HG03565 (cell line): ENCODE measurements around the gene GABRP.
A peak's percentile ranks its signal among the peaks of the same experiment; 100 is the strongest.
"Not testable (repeated sequence)": the region's sequence is repeated elsewhere in the genome, so short reads cannot be mapped to it uniquely, and the experiment has no call there.

Source experiments
- ATAC-seq: cut with Tn5 transposase; IDR thresholded peaks from one replicate; pipeline ENCODE4 v1.9.1; 2021; ENCODE audit warnings: mild to moderate bottlenecking, moderate library complexity; ENCODE audit not compliant: unreplicated experiment

The GABRP gene

DNA sequence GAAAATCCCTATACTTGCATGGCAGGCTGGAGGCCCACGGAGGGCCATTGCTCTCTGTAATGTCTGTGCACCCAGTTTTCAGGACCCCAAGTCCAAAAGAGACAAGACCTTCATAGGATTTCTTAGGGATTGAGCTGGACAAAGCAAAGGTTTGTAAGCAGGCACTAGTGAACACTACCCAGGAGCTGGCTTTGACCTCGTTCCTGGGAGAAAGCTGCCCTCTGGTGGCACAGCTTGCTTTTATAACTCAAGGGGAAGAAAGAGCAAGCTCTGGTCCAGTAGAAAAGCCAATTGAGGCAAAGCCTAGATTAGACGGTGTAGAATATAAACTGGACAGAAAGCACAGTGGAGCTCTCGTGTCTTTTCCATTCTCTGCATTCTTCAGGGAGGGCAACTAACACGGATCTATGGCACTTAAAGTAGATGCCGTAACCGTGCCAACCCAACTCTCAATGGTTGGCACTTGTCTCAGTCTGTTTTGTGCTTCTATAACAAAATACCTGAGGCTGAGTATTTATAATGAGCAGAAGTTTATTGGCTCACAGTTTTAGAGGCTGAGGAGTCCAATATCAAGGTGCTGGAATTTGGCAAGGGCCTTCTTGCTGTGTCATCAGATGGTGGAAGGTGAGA lies 7.9 kb downstream of the GABRP start:
- no peak for ATAC-seq

DNA sequence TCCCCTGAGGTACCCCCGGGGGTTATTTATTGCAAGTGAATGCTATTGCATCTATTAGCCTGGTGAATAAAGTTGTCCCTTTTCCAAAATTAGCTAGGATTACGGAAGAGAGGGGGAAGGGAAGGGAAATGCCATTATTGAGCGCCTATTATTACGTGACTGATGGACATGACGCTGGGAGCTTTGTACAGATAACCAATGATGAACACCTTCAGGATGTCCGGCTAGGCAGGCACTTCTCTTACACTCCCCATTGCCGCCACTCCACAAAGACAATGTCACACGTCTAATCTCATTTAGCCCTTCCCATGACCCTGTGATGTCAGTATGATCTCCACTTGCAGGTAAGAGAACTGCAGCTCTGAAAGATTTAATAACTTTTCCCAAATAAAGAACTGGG lies 9.4 kb downstream of the GABRP start:
- ATAC-seq: no peak

DNA sequence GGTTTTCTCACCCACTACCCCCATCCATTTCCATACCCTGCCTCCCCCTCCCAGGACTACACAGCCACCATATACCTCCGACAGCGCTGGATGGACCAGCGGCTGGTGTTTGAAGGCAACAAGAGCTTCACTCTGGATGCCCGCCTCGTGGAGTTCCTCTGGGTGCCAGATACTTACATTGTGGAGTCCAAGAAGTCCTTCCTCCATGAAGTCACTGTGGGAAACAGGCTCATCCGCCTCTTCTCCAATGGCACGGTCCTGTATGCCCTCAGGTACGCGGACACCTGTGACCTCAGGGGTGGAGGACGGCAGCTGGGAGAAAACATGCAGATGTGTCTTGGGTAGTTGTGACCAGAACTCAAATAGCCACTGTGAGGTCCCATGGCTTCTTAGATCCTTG lies 11.6 kb downstream of the GABRP start:
- ATAC-seq: no peak

DNA sequence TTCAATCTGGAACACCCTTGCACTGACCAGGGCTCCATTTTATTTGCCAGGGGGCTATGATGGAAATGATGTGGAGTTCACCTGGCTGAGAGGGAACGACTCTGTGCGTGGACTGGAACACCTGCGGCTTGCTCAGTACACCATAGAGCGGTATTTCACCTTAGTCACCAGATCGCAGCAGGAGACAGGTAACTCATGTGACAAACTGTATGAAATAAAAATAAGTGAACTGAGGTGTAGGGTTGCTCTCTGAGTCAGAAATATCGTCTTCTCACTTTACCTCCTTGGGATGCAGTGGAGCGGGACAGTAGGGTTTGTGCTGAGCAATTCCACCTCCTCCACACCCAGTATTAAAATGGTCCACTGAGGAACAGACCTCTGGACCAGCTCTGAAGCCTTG lies 22.1 kb downstream of the GABRP start:
- ATAC-seq: no peak

DNA sequence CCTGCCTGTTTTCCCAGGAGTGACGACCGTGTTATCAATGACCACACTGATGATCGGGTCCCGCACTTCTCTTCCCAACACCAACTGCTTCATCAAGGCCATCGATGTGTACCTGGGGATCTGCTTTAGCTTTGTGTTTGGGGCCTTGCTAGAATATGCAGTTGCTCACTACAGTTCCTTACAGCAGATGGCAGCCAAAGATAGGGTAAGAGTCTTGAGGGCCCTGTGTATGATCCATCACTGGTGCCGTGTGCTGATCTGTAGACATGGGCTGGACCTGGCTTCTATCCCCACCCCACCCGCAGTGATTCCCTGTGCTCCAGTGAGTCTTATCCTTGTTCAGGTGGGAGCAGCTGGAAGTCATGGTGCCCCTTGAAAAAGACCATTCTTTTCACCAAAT lies 26.0 kb downstream of the GABRP start:
- no peak for ATAC-seq

DNA sequence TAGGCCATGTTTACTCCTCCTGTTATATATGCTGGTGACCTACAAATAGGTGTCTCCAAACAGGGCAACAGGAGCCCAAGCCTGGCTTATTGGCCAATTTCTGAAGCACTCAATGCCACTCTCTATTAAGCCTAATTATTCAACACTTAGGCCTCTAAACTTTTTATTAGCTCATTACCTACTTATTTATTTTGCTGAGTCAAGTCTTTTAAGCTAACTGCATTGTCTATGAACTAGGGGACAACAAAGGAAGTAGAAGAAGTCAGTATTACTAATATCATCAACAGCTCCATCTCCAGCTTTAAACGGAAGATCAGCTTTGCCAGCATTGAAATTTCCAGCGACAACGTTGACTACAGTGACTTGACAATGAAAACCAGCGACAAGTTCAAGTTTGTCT lies 28.2 kb downstream of the GABRP start:
- no peak for ATAC-seq

DNA sequence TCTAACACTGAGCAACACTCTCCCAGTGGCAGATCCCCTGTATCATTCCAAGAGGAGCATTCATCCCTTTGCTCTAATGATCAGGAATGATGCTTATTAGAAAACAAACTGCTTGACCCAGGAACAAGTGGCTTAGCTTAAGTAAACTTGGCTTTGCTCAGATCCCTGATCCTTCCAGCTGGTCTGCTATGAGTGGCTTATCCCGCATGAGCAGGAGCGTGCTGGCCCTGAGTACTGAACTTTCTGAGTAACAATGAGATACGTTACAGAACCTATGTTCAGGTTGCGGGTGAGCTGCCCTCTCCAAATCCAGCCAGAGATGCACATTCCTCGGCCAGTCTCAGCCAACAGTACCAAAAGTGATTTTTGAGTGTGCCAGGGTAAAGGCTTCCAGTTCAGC lies 29.7 kb downstream of the GABRP start:
- no peak for ATAC-seq

DNA sequence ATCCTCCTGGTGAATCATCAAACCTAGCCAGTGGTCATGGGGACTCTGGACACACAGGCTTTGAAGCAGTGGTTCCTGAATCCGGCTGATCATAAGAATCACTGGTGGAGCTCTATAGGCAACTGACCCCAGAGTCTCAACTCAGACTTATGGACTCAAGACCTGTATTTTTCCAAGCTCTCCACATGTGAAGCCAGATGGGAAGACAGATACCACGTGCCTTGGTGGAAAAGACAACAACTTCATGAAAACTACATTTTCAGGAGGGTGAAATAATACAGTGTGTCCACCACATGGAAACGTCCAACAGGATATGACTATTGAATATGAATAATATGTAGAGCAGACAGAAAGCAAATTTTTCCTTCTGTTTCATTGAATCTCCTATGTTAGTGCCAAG lies 33.7 kb downstream of the GABRP start:
- ATAC-seq: no peak

DNA sequence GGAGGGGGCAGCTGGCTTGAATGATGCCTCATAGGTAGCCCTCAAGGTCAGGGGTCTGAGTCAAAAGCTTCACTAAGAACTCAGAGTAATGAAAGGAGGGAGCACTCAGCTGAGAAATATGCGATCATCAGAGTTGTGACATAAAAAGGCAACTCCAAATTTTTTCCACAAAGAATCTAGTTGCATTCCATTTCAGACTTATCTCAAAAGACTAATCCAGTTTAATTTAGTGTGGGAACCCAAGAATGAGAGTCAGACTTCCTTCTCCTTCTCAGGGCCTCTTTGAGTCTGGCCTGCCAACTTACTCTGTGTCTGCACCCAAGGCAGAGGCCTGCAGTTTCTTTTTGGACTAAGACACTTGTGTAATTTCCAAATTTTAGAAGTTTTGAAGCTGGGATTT lies 34.7 kb downstream of the GABRP start:
- ATAC-seq: no peak

DNA sequence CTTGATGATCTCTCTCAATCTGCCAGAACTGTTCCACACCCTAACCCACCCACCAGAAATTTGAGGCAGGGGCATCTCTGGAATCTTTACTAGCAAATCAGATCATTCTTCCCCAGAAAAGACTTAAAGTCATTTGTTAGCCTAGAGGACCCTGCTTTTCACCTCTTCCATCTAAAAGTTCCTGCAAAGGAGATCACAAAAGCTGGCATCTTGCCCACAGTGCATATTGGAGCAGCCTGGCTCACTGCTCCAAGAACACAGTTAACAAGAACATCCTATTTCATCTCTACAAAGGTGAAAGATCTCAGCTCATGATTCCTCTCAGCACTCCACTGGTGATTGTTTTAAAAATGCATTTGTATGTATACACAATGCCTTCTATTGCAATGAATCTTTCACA lies 36.3 kb downstream of the GABRP start:
- ATAC-seq: no peak

DNA sequence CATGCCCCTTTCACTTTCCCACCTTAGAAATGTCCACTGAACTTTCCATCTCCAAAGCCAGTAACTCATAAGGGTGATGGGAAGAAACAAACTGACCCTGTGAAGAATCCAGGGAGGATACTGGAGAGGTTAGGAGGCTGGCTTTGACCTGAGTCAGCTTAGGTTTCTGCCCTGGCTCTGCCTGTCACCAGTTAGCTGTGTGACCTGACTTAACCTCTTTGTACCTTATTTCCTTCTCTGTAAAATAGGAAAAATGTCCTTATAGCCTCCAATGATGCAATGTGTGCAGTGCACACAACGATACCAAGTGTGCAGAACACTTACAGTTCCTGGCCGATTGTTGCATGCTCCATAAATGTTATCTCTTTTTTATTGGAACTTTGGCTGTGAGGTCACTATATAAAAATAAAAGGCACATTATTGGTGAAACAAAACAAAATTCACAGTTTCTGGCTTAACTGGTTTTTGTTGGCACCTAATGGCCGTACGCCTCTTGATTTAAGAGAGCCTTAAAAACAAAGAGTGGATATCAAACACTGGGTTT lies 37.8 kb downstream of the GABRP start:
- no peak for ATAC-seq

DNA sequence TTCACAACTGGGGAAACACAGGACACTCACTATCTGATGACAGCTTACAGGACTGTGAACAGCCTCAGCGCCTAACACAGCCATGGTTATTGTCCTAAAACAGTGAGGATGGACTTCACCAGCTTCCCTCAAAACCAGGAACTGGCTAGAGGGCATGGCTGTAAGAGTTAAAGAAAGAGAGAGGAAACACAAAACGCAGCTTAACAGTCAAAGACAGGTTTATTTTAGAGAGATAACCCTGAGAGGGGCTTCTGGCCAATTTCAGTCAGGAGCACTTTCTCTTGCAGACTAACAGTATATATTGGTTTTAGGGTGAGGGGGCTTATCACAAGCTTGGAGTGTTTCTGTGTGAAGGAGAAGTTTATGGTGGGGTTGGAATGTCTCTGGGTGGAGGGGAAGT lies 42.6 kb downstream of the GABRP start:
- ATAC-seq: no peak

DNA sequence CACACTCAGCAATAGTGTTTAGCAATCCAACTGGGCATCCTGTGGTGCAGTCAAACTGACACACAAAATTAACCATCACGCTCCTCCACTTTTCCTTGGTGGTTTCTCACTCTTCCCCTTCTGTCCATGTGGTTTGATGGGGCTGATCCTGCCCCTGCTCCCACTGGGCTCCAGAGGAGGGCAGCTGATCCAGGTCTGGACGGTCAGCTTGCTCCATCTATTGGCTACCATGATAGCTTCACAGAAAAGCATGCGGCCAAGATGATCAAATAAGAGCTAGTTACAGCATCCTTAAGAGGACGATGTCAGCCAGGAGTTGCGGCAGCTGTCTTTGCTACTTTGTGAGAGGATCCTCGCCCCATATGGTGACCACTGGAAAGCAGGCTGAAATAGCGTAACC lies 48.7 kb downstream of the GABRP start:
- ATAC-seq: no peak

DNA sequence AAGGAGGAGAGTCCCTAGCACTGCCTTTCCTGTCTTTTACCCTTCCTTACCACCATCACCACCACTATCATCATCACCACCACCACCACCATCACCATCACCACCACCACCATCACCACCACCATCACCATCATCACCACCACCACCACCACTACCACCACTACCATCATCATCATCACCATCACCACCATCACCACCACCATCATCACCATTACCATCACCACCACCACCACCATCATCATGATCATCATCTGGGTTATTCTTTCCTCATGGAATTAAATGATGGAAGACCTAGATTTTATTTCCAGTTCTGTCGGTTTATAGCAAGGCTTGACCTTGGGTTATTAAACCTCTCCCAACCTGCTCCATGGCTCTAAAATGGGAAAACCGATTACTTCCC lies 50.5 kb downstream of the GABRP start:
- not testable (repeated sequence) for ATAC-seq

DNA sequence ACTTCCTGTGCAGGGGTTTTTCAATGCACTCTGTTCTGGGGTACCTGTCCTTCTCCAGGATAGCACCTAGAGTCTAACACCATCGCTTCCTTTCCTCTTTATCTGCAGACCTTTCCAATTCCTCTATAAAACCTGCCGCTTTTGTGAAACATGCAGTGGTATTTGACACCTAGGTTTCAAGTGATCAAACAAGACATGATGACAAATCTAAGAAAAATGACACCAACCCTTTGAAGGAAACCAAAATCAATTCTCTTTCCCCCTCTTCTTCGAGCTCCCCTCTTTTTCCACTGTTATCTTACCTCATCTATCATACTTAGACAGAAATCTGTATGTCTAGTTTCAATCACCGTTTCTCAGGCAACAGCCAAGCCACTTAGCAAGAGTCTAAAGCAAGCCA lies 52.7 kb downstream of the GABRP start:
- ATAC-seq: no peak

DNA sequence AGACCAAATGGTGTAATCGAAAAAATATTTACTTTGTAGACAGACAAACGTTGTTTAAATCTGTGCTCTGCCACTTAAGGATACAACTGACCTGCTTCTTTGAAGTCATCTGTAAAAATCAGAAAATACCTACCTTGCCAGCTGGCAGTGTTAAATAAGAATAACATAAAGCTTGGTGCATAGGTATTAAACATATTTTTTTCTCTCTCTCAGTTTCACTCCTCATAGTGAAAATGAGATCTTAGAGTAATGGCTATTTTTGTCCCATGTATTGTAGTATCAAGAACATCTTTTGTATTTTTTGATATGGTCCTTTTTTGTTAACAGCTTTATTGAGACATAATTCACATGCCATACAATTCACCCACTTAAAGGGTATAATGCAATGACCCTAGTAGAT lies 60.3 kb downstream of the GABRP start:
- ATAC-seq: peak; percentile 56

DNA sequence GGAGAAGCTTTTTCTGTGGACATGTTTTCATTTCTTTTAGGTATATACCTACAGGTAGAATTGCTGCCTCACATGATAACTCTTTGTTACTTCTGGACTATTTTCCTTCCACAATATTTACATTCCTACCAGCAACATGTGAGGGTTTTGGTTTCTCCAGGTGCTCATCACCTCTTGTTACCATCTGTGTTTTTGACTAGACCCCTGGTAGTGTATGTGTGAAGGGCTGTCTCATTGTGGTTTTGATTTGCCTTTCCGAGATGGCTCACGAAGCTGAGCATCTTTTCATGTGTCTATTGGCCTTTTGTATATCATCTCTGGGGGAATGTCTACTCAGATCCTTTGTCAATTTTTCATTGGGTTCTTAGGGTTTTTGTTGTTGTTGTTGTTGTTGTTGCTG lies 61.1 kb downstream of the GABRP start:
- no peak for ATAC-seq

DNA sequence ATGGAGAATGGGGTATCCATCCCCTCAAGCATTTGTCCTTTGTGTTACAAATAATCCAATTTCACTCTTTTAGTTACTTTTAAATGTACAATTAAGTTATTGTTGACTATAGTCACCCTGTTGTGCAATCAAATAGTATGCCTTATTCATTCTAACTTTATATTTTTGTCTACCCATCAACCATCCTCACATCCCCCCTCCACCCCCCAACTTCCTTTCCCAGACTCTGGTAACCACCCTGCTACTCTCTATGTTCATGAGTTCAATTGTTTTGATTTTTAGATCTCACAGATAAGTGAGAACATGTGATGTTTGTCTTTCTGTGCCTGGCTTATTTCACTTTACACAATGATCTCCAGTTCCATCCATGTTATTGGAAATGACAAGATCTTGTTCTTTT lies 62.9 kb downstream of the GABRP start:
- ATAC-seq: no peak

DNA sequence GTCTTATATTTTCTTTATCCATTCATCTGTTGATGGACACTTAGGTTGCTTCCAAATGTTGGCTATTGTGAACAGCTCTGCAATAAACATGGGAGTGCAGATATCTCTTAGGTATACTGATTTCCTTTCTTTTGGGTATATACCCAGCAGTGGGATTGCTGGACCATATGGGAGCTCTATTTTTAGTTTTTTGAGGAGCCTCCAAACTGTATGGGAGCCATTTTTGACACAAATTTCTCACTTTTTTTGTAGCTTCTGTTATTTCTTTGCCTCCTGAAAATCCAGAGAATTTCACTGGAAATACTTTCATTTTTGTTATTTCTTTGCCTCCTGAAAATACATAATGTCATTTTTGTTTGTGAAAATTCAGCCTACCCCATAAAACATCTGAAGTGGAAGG lies 63.3 kb downstream of the GABRP start:
- ATAC-seq: no peak

DNA sequence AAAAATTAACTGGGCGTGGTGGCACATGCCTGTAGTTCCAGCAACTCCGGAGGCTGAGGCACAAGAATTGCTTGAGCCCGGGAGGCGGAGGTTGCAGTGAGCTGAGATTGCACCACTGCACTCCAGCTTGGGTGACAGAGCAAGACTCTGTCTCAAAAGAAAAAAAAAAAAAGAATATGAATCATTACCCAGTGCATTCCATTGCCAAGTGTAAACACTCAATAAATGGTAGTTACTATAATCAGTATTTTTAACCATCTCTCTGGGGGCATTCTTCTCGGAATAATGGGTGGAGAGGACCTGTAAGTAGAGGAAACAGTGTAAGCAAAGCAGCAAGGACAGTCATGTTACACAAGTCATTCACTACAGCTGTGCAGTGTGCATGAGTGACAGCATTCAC lies 64.5 kb downstream of the GABRP start:
- no peak for ATAC-seq

DNA sequence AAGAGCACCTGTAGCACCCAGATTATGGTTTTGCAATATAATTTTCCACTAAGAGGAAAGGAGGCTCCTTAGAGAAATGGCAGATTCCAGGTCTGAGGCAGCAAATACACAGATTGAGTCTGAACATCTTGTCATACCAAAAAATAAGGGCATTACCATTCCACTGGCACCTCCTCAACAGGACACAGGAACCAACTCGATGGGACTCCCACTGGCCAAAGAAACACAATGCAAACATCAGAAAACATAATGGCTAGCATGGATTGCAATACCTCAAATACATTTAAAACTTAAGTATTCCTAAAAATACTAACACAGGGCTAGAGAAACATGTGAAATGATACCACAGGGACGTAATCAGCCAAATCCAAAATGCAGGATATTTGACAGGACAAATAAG lies 65.8 kb downstream of the GABRP start:
- ATAC-seq: no peak

DNA sequence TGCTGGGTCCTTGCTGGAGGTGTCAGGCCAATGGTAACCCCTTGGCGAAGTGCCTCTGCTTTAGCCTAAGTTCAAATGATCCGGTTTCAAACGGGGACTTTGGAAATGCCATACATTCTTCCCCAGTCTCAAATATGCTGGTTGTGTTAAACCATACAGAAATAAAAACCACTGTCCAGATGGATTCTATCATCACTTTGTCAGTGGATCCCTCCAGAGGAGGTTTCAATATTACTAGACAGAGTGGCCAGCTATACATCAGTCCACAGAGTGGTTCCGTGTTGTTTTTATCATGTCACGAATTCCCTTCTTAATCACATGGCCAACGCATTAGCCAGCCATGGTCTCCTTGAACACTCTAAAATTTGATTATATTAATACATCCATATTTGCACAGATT lies 71.0 kb downstream of the GABRP start:
- no peak for ATAC-seq

DNA sequence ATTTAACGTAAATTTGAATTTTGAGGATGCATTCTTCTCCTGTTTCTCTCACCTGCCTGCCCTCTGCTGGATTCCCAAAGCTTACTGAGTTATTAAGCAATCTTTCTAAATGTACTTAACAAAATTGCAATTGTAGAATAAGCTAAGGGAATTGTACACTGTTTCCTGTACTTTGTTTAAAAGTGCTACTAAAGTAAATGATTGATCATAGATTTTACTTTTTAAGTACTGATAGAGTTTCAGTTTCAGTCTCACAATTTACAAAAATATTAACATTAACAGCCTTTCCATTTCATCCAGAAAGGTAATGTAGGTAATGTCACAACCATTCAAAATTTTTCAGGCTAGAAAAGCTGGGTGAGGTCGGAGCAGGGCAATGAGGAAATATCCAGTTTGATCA lies 73.5 kb downstream of the GABRP start:
- ATAC-seq: no peak
